A673 (cell line): Measurements from ENCODE around the gene LCN6.

ENCODE experiments used
- EZH2 ChIP-seq: fragments of 200-600 bp; sonication (generic); IDR thresholded peaks from 2 replicates; pipeline ENCODE4 v1.6.1; 2017; ENCODE audit warnings: borderline replicate concordance, low read depth, mild to moderate bottlenecking, mixed read lengths, antibody characterized with exemption, low read length; ENCODE audit not compliant: poor library complexity, severe bottlenecking
- TF ChIP-seq, protein P1 (sequence below): fragments of 300-800, 200-600 bp; sonication (generic); conservative IDR thresholded peaks from 2 replicates; pipeline ENCODE4 v1.5.1; 2017; ENCODE audit warnings: low read depth, mild to moderate bottlenecking, antibody characterized with exemption, low read length, moderate library complexity, mixed read lengths

DNA sequence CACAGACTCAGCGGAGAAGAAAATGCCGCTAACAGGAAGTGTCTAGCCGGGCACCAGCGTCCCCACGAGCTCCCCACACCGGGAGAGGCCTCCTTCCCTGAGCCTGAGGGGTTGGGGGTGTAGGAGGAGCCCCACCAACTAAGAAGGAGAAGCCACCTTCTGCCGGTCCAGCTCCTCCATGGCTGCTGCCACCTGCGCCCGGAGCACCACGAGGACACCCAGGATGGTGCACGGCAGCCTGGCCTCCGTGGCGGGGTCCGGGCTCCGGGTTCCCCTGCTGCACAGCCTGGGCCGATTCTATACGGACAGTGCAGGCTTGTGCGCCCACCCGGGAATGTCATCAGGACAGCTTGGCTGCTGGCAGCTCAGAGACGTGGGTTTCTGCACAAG, 9.4 kb upstream of the LCN6 start:
- TF ChIP-seq, protein P1, sequence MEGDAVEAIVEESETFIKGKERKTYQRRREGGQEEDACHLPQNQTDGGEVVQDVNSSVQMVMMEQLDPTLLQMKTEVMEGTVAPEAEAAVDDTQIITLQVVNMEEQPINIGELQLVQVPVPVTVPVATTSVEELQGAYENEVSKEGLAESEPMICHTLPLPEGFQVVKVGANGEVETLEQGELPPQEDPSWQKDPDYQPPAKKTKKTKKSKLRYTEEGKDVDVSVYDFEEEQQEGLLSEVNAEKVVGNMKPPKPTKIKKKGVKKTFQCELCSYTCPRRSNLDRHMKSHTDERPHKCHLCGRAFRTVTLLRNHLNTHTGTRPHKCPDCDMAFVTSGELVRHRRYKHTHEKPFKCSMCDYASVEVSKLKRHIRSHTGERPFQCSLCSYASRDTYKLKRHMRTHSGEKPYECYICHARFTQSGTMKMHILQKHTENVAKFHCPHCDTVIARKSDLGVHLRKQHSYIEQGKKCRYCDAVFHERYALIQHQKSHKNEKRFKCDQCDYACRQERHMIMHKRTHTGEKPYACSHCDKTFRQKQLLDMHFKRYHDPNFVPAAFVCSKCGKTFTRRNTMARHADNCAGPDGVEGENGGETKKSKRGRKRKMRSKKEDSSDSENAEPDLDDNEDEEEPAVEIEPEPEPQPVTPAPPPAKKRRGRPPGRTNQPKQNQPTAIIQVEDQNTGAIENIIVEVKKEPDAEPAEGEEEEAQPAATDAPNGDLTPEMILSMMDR, result no peak
- no peak for TF ChIP-seq EZH2
